GM12891 (cell line): ENCODE measurements around the gene ANKEF1.
A peak's percentile ranks its signal among the peaks of the same experiment; 100 is the strongest.

Experiments used
- DNase-seq: peaks from one replicate; pipeline ENCODE4 v3.0.0; 2011; ENCODE audit warnings: low spot score; ENCODE audit not compliant: insufficient read length
- FAIRE-seq: peaks from 2 replicates; lab custom pipeline; 2011; peaks lifted over from hg19 to GRCh38; lab: Jason Lieb, UNC
- PAX5 ChIP-seq: IDR thresholded peaks from 2 replicates; pipeline ENCODE4 v1.6.1; 2011; ENCODE audit warnings: low read length, moderate library complexity, mild to moderate bottlenecking; ENCODE audit not compliant: insufficient read depth, severe bottlenecking
- POLR2A ChIP-seq: IDR thresholded peaks from 2 replicates; pipeline ENCODE4 v1.6.1; 2011; ENCODE audit warnings: low read depth, low read length, control low read depth
- POLR2AphosphoS5 ChIP-seq: IDR thresholded peaks from 2 replicates; pipeline ENCODE4 v1.6.1; 2011; ENCODE audit warnings: low read depth, low read length, control low read depth
- POU2F2 ChIP-seq: IDR thresholded peaks from 2 replicates; pipeline ENCODE4 v1.6.1; 2011; ENCODE audit warnings: low read depth, mild to moderate bottlenecking, control low read depth, low read length, moderate library complexity
- SPI1 ChIP-seq: IDR thresholded peaks from 2 replicates; pipeline ENCODE4 v1.6.1; 2011; ENCODE audit warnings: low read depth, low read length, control low read depth
- TAF1 ChIP-seq: IDR thresholded peaks from 2 replicates; pipeline ENCODE4 v1.6.1; 2011; ENCODE audit warnings: low read depth, low read length, control low read depth

Gene ANKEF1

DNA sequence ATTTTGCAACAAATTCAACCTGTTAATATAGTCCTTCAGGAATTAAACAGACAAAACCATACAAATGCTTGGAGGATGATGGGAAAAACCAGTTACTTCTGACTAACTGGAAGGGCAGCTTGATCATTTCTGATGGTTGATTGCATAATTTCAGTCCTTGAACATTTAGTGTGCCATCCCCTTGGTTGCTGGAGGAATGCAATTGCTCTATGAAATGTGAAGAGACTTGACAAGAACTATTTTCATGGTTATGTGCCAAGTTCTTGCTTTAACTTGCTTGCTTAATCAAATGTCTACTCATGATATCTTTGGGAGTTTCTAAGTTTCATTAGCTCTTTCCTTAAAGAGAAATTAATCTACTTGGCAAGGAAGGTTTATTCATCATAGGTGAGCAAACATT is 45.2 kb downstream of the ANKEF1 start:
- TF ChIP-seq PAX5 (no peak), TAF1 (no peak), POLR2AphosphoS5 (no peak), SPI1 (no peak), POLR2A (no peak), POU2F2 (no peak)
- DNase-seq (no peak), FAIRE-seq (no peak)

DNA sequence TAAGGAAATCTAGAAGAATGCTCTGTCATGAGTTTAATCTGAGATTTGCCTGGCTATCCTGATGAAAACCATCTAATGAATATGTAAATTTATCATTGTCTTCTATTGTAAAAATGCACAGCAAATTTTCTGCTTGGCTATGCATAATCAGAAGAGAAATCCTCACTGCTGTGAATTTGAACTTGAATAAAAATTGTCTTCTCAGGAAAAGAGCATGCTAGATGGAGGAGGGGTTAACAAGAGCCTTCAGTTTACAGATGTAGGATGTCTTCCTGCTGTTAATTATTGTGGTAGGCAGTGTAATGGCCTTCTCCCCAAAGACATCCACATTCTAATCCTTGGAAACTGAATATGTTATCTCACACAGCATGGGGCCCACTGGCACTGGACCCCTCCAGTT is 45.8 kb downstream of the ANKEF1 start:
- FAIRE-seq, result no peak
- no peak for TF ChIP-seq SPI1
- DNase-seq, result no peak

DNA sequence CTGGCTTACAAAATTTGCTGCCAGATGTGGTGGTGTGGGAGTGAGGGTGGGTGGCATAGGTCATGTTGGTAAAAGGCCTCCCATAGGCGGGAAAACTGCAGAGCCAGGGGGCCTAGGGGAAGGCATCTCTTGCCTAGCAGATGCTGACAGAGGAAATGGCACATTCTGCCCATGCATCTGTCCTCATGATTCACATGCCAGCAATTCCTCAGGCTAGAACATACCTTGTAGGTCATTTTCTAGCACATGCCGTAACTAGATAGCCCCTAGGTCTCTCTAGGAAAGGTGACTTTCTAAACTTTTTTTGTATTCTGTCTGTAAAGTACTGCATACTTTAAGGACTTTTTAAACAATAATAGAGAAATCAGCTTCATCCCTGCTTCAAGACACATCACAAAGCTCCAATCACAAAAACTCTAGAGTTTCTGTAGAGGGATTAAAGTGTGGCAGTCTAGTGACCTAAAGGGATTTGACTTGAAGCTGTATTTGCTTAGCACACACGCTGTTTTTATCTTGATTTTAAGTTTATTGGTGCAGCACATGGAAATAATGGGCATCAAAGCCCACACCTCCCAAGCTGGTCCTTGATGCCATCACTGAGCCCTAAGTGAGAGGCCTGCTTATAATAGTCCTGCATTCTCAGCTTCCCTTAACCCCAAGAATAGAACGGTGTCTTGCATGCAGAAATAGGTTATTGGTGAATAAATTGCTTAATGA is 55.2 kb downstream of the ANKEF1 start:
- no peak for FAIRE-seq
- no peak for DNase-seq
- TF ChIP-seq POU2F2, result no peak
- TF ChIP-seq POLR2A, result no peak
- TF ChIP-seq SPI1, result no peak
- no peak for TF ChIP-seq POLR2AphosphoS5
- no peak for TF ChIP-seq PAX5
- TF ChIP-seq TAF1, result no peak

DNA sequence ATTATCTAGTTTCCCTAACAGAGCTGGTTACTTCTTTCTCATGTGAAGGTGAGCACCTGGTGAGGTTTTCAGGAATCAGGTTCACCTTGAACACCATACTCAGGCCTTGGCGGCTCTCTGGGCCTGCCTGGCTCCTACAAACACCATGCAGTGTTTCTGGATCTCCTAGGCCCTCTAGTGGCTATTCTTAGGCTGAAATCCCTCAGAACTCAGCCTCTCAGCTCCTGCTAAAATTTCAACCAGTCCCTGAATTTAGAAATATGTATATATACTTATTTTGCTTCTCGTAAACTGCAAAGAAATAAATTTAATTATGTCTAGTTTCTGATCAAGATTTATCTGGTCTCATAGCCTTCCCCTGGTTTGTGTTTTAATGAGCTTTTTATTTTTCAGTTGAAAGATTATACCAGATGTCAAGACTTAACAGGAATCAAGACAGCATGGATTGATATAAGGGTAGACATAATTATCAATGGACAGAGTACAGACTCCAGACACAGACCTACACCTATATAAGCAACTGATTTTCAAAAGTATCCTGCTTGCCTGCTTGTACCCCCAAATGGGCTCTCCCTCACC is 55.9 kb downstream of the ANKEF1 start:
- TF ChIP-seq POU2F2, result no peak
- TF ChIP-seq TAF1, result no peak
- no peak for TF ChIP-seq PAX5
- TF ChIP-seq SPI1, result no peak
- no peak for TF ChIP-seq POLR2AphosphoS5
- no peak for TF ChIP-seq POLR2A
- FAIRE-seq, result no peak
- DNase-seq, result peak; percentile 6

DNA sequence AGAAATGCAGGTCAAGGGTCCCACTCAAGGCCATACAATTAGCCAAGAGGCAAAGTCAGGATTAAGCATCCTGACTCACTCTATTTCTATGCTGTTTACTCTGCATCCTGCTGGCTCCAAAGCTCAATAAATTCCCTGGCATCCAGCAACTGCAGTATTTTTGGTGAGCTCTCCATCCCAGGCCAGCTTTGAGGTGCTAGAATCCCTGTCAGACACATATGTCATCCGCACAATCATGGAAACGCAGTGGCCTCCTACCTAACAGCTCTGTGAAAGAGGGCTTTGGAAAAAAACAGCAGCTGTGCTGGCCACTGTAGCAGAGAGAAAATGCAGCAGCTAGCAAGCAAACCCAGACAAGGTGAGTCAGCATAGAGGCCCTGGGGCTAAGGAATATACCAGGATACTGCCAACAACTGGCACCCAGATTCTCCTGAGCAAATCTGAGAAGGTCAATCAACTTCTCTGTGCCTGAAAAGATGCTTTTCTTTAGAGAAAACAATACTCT is 58.4 kb downstream of the ANKEF1 start:
- TF ChIP-seq TAF1, result no peak
- no peak for TF ChIP-seq POU2F2
- no peak for TF ChIP-seq POLR2AphosphoS5
- no peak for TF ChIP-seq SPI1
- no peak for TF ChIP-seq POLR2A
- TF ChIP-seq PAX5, result no peak
- no peak for FAIRE-seq
- DNase-seq, result no peak

GRCh38 chr20:10094566-10095173 is 59.9 kb downstream of the ANKEF1 start:
- FAIRE-seq, result no peak
- TF ChIP-seq TAF1 (no peak), PAX5 (no peak), POU2F2 (no peak)
- no peak for DNase-seq

DNA sequence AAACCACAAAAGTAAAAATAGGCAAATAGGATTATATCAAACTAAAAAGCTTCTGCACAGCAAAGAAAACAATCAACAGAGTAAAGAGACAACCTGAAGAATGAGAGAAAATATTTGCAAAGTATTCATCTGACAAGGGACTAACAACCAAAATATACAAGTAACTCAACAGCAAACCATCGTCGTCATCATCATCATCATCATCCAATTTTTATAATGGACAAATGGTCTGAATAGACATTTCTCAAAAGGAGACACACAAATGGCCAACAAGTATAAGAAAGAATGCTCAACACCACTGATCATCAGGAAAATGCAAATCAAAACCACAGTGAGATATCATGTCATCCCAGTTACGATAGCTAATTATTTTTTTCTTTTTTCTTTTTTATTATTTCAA is 62.0 kb downstream of the ANKEF1 start:
- no peak for TF ChIP-seq TAF1
- no peak for TF ChIP-seq PAX5
- TF ChIP-seq POLR2A, result no peak
- no peak for TF ChIP-seq POU2F2
- TF ChIP-seq POLR2AphosphoS5, result no peak
- TF ChIP-seq SPI1, result no peak
- DNase-seq, result no peak
- FAIRE-seq, result no peak

DNA sequence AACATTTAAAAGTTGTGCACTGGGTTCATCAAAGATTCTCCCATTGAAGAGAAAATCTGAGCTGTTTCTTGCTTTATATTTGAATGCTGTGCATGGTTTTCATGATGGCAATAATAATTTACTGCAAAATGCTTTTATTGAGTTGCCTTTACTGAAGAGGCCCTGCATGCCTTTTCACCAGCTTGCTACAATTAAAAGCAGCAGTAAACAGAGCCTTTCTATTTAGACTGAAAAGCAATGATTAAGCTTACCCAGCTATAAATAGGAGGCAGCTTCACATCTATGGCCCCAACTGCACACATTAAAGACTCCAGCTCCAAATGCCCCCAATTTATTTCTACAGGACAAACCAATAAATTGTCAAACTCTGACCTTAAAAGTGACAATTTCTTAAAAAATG is 70.3 kb downstream of the ANKEF1 start:
- no peak for FAIRE-seq
- TF ChIP-seq PAX5 (no peak), POLR2A (no peak), SPI1 (no peak), POU2F2 (no peak), POLR2AphosphoS5 (no peak), TAF1 (no peak)

More for the DNA sequence above, 70.3 kb downstream of the ANKEF1 start:
- no peak for DNase-seq
